Parathyroid adenoma (tissue), 2 donors: ENCODE results near the gene ACAA1.
A peak's percentile ranks its signal among the peaks of the same experiment; 100 is the strongest.

Source experiments
- H2AFZ ChIP-seq: fragments of 300-600 bp; sonication (generic); one replicate; pipeline ENCODE4 v1.7.0; 2017; ENCODE audit warnings: antibody characterized with exemption, mild to moderate bottlenecking
- H3K27ac ChIP-seq: fragments of 300-600 bp; sonication (generic); one replicate; pipeline ENCODE4 v1.7.0; 2017
- H3K27me3 ChIP-seq: fragments of 300-600 bp; sonication (generic); one replicate; pipeline ENCODE4 v1.7.0; 2017; ENCODE audit warnings: low read length; ENCODE audit not compliant: control insufficient read depth, insufficient read depth
- H3K36me3 ChIP-seq: fragments of 300-600 bp; sonication (generic); one replicate; pipeline ENCODE4 v1.7.0; 2017; ENCODE audit warnings: low read length; ENCODE audit not compliant: control insufficient read depth, insufficient read depth
- H3K4me1 ChIP-seq: fragments of 300-600 bp; sonication (generic); one replicate; pipeline ENCODE4 v1.7.0; 2017; ENCODE audit warnings: control low read depth
- H3K4me2 ChIP-seq: fragments of 300-600 bp; sonication (generic); one replicate; pipeline ENCODE4 v1.7.0; 2017; ENCODE audit warnings: low read length
- H3K4me3 ChIP-seq: fragments of 300-600 bp; sonication (generic); one replicate; pipeline ENCODE4 v1.7.0; 2017; ENCODE audit warnings: low read depth, low read length
- H3K79me2 ChIP-seq: fragments of 300-600 bp; sonication (generic); one replicate; pipeline ENCODE4 v1.7.0; 2017; ENCODE audit warnings: control low read depth
- H3K9ac ChIP-seq: fragments of 300-600 bp; sonication (generic); one replicate; pipeline ENCODE4 v1.7.0; 2017; ENCODE audit warnings: mild to moderate bottlenecking
- H3K9me3 ChIP-seq: fragments of 300-600 bp; sonication (generic); one replicate; pipeline ENCODE4 v1.7.0; 2017; ENCODE audit warnings: low read length; ENCODE audit not compliant: control insufficient read depth
- TF ChIP-seq, protein P1 (sequence below): fragments of 300-600 bp; sonication (generic); IDR thresholded peaks from one replicate; pipeline ENCODE4 v1.7.0; 2017; ENCODE audit warnings: antibody characterized with exemption, mild to moderate bottlenecking
- donor health status: primary hyperparathyroidism.

ACAA1 gene

DNA sequence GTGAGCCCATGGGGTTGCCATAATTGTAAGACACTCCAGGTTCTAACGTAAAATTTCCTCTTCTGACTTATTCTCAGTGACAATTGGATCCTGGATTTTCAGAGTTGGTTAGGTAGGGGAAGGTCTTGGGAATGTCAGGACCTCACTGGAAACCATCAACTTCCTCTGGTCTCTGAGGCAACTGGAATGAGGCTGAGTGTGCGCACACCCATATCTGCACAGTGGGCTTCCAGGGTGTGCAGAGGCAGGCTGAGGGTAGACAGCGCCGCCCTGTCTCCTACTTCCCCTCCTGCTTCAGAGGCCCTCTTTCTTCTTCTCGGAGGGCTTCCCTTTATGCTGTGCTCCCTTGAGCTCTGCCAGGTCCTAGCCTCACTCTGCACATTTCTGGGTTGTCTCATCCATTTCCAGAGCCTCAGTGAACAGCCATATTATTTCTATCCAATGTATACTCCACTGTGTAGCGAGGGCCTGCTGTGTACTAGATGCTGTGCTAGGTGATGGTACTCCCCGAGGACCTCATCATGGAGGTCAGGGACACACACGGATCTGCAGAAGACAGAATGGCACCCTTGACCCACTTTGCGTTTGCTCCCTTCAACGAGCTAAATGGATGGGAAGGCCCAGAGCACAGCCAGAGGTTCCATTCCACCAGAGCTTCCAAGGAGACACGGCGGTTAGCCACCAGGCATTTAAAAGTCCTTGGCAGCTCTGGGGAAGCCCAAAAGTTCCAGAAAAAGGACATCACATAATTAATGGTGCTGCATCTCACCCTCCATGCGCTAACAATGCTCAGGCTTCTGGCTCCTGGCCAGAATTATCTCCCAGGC is 18.3 kb downstream of the ACAA1 start:
- Histone ChIP-seq H3K4me2 (no peak overlapping the region), H3K36me3 (no peaks in the 10 kb centered on the region), H2AFZ (no peak overlapping the region), H3K27ac (no peak overlapping the region), H3K27me3 (no peaks in the 10 kb centered on the region), H3K79me2 (no peaks in the 10 kb centered on the region), H3K9me3 (no peaks in the 10 kb centered on the region), H3K9ac (no peak overlapping the region), H3K4me1 (no peaks in the 10 kb centered on the region), H3K4me3 (no peak overlapping the region)
- TF ChIP-seq, protein P1, sequence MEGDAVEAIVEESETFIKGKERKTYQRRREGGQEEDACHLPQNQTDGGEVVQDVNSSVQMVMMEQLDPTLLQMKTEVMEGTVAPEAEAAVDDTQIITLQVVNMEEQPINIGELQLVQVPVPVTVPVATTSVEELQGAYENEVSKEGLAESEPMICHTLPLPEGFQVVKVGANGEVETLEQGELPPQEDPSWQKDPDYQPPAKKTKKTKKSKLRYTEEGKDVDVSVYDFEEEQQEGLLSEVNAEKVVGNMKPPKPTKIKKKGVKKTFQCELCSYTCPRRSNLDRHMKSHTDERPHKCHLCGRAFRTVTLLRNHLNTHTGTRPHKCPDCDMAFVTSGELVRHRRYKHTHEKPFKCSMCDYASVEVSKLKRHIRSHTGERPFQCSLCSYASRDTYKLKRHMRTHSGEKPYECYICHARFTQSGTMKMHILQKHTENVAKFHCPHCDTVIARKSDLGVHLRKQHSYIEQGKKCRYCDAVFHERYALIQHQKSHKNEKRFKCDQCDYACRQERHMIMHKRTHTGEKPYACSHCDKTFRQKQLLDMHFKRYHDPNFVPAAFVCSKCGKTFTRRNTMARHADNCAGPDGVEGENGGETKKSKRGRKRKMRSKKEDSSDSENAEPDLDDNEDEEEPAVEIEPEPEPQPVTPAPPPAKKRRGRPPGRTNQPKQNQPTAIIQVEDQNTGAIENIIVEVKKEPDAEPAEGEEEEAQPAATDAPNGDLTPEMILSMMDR: no peak

DNA sequence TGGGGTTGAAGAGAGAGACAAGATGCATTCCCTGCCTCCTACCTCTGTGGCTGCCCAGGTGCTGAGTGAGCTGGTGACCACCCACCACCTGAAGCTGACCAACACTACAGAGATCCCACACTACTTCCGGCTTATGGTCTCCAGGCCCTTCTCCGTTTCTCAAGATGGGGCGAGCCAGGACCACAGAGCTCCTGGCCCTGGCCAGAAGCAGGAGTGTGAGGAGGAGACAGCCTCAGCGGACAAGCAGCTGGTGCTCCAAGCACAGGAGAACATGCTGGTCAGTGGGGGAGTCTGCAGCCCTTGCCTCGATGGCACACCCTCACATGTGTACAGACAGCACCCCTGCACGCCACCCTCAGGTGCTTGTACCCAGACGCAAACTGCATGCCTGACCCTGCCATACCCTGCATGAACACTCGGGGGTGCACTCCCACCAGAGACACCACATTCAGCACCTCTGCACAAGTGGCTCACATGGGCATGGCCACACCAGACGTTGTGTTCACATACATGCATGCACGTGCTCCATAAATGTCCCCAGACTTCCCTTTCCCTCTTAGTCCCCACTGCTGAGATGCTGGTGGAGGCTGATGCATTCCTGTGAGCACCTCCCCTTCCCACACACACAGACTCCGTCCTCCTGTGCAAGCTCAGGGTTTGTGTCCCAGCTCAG is 19.0 kb downstream of the ACAA1 start:
- Histone ChIP-seq H2AFZ (no peak overlapping the region), H3K4me3 (no peak overlapping the region), H3K4me2 (no peak overlapping the region), H3K27ac (no peak overlapping the region), H3K9ac (no peak overlapping the region), H3K79me2 (no peaks in the 10 kb centered on the region), H3K27me3 (no peaks in the 10 kb centered on the region), H3K36me3 (no peaks in the 10 kb centered on the region), H3K4me1 (no peaks in the 10 kb centered on the region), H3K9me3 (no peaks in the 10 kb centered on the region)
- TF ChIP-seq, protein P1: peak; percentile 63

- H3K9ac ChIP-seq: no peak overlapping the region
These were observed 19.7 kb downstream of the ACAA1 start for GRCh38 chr3:38117163-38117716.

GRCh38 chr3:38116471-38117162 is 20.3 kb downstream of the ACAA1 start:
- no peak overlapping the region for H3K27ac ChIP-seq
- H3K9me3 ChIP-seq: no peaks in the 10 kb centered on the region
- no peak overlapping the region for H3K4me3 ChIP-seq
- no peaks in the 10 kb centered on the region for H3K36me3 ChIP-seq
- H3K9ac ChIP-seq: no peak overlapping the region
- H3K27me3 ChIP-seq: no peaks in the 10 kb centered on the region
- TF ChIP-seq, protein P1: no peak
- H3K4me1 ChIP-seq: no peaks in the 10 kb centered on the region
- H2AFZ ChIP-seq: no peak overlapping the region
- no peaks in the 10 kb centered on the region for H3K79me2 ChIP-seq
- no peak overlapping the region for H3K4me2 ChIP-seq

More at GRCh38 chr3:38117163-38117716, 19.7 kb downstream of the ACAA1 start:
- no peaks in the 10 kb centered on the region for H3K79me2 ChIP-seq
- no peaks in the 10 kb centered on the region for H3K36me3 ChIP-seq
- TF ChIP-seq, protein P1: peak; percentile 24
- H3K9me3 ChIP-seq: no peaks in the 10 kb centered on the region
- H3K4me2 ChIP-seq: no peak overlapping the region
- H3K27ac ChIP-seq: no peak overlapping the region
- no peaks in the 10 kb centered on the region for H3K27me3 ChIP-seq
- no peak overlapping the region for H3K4me3 ChIP-seq
- H3K4me1 ChIP-seq: no peaks in the 10 kb centered on the region
- no peak overlapping the region for H2AFZ ChIP-seq
